GM19238 (cell line): Measurements from ENCODE around the gene MLX.
"Not testable (repeated sequence)": the region's sequence is repeated elsewhere in the genome, so short reads cannot be mapped to it uniquely, and the experiment has no call there.

Experiments used
- DNase-seq: peaks from one replicate; pipeline ENCODE4 v3.0.0; 2011; ENCODE audit warnings: low spot score; ENCODE audit not compliant: insufficient read length

The MLX gene

GRCh38 chr17:42618442-42619150 is 51.7 kb downstream of the MLX start:
- DNase-seq = peak; percentile 84

- not testable (repeated sequence) for DNase-seq
These were observed 55.1 kb downstream of the MLX start for GRCh38 chr17:42621987-42622386.
